HG03575 (cell line): ENCODE measurements around the gene HPS3.
A peak's percentile ranks its signal among the peaks of the same experiment; 100 is the strongest.
"Not testable (repeated sequence)": the region's sequence is repeated elsewhere in the genome, so short reads cannot be mapped to it uniquely, and the experiment has no call there.

Source experiments
- ATAC-seq: cut with Tn5 transposase; IDR thresholded peaks from one replicate; pipeline ENCODE4 v1.9.1; 2021; ENCODE audit not compliant: unreplicated experiment, insufficient number of reproducible peaks, low FRiP score; ENCODE audit errors: extremely low read depth

HPS3 gene

DNA sequence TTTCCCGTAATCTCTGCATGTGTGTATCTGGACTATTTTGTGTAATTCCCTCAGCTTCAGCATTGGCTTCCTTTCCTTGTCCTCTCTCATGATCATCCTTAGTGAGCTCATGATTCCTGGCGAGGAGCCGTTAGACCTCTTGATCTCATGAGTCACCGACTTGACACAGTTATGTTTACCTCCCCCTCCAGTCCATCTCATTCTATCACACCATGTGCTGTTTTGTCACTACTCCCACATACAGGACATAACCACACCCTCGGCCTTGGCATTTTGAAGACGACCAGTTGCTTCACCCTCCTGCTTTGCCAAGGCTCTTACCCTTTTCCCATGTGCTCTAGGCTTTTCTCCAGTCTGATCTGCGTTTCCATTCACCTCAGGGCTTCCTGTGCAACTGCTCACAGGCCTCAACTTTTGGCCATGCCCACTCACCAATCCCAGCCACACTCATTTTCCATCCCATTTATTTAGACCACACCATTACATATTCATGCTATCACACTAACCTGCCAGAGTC lies 50.7 kb downstream of the HPS3 start:
- no peak for ATAC-seq

DNA sequence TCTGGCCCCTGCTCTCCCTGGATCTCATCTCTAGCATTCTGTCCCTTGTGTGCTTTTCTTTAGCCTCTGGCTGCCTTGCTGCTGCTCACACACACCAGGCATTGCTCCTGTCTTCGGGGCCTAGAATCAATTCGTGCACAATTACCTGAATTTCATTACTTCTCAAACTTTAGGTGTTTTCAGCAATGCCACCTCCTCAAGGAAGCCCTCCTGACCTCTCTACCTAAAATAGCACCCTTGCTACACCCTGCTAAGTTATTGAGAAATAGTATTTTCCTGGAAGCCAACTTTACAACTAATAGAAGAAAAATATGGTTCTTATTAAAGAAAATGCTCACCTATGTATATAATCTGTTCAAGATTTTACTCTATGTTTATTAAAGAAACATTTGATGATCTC lies 51.7 kb downstream of the HPS3 start:
- no peak for ATAC-seq

DNA sequence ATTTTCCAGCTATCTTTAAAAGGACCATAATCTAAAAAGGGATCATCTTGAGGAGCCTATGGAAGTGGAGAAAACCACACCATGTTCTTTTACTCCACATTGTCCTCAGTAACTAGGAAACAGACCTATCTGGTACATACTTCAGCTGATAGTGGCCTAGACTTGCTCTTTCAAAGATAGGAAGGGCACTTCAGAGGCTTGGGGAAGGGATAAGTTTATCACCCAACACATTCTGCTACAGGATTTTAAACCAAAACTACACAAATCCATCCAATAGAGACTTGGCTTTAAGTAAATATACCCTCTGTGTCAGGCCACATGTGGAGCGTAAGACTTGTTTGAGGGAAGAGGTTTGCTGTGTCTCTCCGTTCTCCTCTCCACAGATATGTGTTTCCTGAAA lies 56.8 kb downstream of the HPS3 start:
- no peak for ATAC-seq

DNA sequence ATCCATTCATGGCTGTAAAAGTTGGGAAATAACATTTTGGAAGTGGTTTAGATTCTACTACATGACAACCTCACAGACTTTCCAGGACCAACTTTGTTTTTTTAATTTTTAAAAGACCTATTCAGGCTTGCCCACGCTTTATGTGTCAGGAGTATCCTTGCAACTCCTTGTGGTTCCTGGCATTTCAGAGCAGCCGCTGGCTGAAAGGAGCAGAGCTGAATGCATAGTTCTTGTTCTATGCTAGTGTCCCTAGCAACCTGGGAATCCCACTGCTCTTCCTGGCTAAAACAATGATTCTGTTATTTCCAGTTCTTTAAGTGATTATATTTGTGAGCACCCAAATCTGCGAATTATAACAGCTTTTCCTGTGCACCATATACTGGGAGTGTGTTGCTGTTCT lies 57.3 kb downstream of the HPS3 start:
- no peak for ATAC-seq

DNA sequence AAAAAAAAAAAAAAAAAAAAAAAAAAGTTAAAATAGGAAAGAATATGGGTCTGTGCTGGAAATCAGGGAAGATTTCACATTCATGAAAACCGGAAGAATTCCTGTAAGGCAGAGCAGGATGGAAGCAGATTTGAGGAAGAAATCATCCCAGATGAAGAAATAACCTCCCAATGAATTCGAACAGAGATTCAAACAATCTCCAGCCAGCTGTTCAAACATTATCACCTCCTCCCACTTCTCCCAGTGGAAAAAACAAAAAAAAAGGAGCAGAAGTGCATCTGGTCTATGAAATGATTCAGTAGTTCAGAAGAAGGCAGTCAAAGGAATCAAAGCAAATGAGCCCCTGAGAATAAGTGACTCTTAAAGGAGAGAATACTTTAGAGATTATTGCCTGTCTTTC lies 59.1 kb downstream of the HPS3 start:
- no peak for ATAC-seq

DNA sequence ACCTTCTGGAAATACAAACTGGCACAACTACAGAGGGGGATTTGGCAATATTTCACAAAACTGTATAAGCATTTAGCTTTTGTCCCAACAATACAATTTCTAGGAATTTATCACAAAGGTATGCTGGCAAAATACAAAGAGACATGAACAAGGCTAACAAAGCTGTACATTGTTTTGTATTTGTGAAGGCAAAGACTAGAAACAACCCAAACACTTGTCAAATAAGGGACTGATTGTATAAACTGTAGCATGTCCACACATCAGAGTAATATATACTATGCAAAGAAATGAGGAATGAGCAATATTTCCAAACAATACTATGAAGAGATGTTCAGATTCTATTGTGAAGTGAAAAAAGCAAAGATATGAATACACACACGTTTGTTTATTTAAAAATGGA lies 65.8 kb downstream of the HPS3 start:
- no peak for ATAC-seq

DNA sequence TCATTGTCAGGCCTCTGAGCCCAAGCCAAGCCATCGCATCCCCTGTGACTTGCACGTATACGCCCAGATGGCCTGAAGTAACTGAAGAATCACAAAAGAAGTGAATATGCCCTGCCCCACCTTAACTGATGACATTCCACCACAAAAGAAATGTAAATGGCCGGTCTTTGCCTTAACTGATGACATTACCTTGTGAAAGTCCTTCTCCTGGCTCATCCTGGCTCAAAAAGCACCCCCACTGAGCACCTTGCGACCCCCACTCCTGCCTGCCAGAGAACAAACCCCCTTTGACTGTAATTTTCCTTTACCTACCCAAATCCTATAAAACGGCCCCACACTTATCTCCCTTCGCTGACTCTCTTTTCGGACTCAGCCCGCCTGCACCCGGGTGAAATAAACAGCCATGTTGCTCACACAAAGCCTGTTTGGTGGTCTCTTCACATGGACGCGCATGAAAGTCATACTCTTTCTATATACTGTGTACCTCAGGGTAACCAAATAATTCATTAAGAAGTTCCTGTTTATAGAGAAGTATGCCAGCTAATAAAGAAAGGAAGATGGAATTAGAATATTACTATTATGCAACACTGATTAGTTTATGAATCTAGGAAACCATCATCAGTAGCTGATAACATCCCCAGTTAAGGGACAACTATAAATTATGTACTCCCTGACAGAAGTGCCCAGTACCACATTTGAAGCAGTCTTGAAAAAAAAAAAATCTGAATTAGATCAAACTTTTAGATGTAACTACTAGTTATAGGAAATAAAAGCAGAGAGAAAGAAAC lies 67.6 kb downstream of the HPS3 start:
- not testable (repeated sequence) for ATAC-seq

DNA sequence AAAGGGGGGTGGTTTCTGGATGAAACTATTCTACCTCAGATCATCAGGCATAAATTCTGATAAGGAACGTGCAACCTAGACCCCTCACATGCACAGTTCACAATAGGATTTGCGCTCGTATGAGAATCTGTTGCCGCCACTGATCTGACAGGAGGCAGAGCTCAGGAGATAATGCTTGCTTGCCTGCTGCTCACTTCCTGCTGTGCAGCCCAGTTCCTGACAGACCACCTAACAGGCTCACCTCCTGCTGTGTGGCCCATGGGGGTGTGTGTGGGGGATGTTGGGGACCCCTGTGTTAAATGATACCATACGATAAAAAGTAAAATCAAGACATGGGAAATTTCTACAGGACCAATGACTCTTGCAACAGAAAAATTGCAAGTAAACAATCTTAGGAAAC lies 68.2 kb downstream of the HPS3 start:
- ATAC-seq, result no peak

DNA sequence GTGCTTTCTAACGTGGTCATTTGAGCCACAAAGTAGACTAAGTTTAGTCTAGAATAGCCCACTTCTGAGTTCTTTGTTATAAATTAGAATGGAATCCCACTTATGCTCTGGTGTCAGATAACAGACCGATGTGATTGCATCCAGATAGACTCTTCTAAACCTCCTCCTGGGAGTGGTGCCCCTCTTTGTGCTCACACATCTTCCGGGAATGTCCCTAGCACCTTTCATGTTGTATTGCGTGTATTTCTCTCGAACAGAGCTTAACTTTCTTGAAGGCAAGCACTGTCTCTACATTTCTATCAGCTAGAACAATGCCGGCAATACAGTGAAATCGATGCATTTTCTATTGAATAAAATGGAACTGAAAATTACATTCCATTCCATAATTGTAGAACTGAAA lies 69.2 kb downstream of the HPS3 start:
- ATAC-seq, result no peak

DNA sequence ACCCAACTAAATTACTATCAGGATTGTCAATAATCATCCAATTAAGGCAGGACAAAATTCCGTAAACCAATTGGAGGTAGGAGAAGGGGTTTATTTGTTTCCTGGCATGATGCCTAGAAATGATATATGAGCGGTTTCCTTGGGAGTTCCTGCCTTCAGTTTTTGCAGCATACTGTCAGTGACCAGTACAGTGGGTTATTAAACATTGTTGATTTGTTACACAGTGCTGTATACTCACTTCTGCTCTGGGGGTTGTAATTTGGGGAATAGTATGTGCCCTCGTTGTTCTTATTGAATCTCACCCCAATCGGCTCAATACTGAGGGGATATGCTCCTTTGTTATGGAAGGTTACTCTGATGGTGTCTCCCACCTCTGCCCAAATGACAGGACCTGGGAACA lies 70.0 kb downstream of the HPS3 start:
- ATAC-seq, result no peak

DNA sequence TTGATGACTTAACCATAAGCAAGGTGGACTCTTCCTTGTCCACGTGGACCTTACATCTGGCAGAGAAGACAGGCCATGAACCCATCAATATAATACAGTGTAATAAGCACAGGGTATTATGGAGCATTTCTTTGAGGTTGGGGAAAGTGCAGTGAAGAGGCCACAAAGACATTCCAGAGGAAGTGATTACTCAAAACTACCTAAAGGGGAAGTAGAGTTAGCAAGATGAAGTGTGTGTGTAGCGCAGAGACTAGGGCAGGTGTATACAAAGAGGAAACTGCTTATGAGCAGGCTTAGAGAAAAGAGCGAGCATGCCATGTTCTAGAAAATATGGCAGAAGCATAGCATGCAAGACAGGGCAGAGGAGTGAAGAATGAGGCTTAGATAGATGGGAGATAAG lies 74.3 kb downstream of the HPS3 start:
- ATAC-seq, result peak; percentile 99

DNA sequence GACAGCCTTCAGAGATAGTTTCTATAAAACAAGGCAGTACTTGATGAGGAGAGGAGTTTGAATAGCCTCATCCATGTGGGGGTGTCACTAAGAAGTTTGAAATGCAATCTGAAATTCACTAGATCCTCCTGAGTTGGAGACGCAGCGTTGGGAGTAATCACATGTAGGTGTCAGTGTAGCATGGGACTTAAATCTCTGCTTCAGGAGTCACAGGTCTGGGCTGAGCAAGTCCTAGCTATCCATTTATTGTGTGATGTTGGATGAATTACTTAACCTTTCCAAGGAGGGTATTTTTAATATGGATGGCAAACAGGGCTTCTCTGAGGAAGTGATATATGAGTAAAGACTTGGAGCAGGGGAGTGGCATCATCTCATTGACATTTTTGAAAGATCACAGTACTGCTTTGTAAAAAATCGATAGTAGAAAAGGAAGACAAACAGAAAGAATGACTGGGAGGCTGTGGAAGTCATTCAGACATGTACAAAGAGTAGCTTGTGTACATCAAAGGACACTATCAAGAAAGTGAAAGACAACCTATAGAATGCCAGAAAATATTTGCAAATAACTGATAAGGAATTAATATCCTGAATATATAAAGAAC lies 75.1 kb downstream of the HPS3 start:
- no peak for ATAC-seq

DNA sequence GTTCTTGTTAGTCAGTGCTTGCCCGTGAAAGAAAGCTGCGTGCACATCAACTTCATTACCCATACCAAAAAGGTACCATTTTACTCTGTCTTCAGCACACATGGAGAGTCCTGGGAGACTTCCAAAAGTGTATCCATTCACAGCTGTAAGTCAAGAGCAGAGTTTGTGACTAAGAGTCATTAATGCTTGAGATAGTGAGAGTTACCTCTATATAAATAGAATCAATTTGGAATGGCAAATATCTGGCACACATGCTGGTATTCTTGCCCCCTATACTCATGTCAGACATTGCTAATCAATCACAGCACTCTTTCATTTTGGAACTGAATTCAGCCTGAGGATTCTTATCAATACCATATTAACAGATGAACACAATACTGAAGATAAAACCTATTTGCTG lies 78.0 kb downstream of the HPS3 start:
- ATAC-seq, result no peak

DNA sequence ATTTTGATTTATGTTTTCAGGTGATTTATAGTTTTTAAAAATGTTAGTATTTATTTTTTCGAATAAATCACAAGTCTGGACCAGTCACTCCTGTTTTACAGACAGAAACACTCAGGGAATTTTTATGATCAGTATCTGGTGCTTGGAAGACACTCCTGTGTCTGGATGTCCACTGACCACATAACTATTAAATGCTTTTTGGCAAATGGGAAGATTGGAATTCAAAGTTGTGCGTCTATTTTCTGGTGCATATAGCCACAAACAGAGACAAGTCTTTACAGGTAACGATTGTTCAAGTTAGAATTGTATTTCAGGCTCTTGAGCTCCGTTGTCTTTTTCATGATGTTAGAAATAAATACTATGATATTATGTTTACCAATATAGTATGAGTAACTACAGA lies 80.0 kb downstream of the HPS3 start:
- no peak for ATAC-seq

DNA sequence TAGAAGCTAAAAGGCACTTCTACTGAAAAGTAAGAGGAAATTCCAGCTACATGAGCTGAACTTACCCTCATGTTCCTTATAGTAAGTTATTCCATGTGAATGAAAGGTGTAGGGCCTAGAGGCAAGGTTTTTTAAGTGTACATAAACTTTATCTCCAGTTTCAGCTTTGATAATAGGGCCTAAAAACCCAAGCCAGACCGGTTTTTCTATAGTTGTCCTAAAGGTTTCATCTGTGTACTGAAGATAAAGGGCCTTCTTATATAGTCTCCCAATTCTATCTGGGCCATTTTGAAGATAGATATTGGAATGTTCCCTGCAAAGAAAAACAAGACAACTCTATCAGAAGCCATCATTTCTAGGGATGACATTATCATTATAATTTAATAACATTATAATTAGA lies 82.9 kb downstream of the HPS3 start:
- ATAC-seq, result no peak

DNA sequence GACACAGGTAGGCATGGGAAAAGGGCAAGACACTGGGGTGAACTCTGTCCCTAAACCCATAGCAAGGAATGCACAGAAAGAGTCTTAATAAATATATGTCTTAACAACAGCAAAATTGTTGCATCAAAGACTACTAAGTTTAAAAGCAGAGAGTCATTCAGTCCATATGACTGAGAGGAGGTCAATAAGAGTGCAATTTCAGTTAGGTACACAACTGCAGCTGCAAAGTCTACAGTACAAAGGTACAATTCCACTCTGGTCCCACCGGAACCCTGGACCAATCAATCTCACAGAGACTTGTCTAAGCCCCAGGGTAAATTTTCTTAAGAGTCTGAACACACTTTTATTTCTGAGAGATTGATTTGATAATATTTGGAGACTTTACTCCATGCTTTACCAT lies 85.3 kb downstream of the HPS3 start:
- no peak for ATAC-seq

DNA sequence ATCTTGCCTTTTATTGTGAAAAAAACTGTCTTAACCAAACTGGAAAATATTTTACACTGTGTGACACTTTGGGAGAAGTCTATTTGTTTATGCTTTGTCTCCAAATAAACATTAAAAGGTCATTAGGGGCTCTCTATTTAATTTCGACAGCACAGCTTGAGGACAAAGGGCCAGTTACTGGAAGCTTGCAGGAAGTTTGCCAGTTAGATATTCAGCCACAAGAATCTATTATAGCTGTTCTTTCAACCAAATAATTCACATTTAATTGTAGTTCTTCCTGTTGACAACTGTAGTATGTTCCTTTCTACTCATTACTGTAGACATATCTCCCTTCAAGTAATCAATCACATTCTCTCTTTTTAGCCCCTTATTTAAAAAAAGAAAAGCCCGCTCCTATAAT lies 86.1 kb downstream of the HPS3 start:
- ATAC-seq, result no peak

DNA sequence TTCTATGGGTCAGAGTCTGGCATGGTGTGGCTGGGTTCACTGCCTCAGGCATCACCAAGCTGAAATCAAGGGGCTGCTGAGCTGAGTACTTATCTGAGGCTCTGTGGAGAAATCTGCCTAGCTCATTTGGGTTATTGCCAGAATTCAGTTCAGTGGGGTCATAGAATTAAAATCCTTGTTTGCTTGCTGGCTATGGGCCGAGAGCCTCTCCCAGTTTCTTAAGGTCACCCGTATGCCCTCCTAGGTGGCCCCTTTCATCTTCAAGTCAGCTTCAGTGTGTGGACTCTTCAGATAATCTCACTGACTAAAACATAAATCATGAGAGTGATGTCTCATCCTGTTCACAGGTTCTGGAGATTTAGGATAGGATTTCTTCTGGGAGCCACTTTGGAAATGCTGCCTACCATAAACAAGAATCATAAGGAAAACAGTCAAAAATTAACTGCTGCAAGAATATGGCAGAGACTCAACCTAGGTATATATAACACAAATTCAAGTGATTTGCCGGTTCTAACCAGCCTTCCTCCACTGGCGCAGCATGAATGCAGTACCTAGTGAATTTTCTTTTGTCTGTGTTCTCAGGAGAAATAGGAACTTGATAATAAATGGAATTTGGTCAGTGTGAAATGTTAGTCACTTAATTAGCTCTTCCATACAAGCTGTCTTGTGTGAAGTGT lies 86.9 kb downstream of the HPS3 start:
- ATAC-seq, result no peak

DNA sequence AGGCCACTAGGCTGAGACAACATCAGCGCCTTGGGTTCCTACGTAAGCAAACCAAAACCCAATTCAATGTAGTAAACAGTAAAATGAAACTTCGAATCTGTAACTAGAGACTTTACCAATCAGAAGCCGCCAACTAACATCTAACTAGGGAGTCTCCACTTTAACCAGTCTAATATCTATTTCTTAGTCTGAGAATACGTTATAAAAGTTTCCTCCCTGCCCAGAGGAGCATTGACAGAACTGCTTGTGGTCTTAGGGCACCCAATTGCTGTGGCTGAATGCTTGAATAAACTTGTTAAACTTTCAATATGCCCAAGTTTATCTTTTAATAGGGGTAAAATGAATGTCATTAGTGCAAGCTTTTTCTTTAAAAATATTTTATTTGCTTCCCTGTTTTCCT lies 87.9 kb downstream of the HPS3 start:
- no peak for ATAC-seq
